ENCODE measurements around the gene GORAB.

GORAB gene

GRCh38 chr1:170562646-170563338 is 30.8 kb downstream of the GORAB start:
- no peak for TF ChIP-seq CTCF (IDR thresholded peaks at IDR 0.05; ENCODE audit: low read depth, low read length, missing control alignments)
- peak; percentile 75 for DNase-seq (ENCODE audit: extremely low read depth, low read depth)
- no peak overlapping the region for H3K4me3 ChIP-seq (replicated peaks; ENCODE audit: low read depth, low read length)

- TF ChIP-seq CTCF (IDR thresholded peaks at IDR 0.05; ENCODE audit: low read depth, low read length, missing control alignments), result no peak
- DNase-seq (ENCODE audit: extremely low read depth, low read depth), result no peak
- no peak overlapping the region for H3K4me3 ChIP-seq (replicated peaks; ENCODE audit: low read depth, low read length)
These were observed 35.2 kb downstream of the GORAB start for GRCh38 chr1:170567214-170567613.

- no peak for TF ChIP-seq CTCF (IDR thresholded peaks at IDR 0.05; ENCODE audit: low read depth, low read length, missing control alignments)
- DNase-seq (ENCODE audit: extremely low read depth, low read depth), result no peak
- H3K4me3 ChIP-seq (replicated peaks; ENCODE audit: low read depth, low read length), result no peak overlapping the region
These were observed 36.2 kb downstream of the GORAB start for GRCh38 chr1:170568197-170568596.

GRCh38 chr1:170576980-170577379 is 45.0 kb downstream of the GORAB start:
- no peak overlapping the region for H3K4me3 ChIP-seq (replicated peaks; ENCODE audit: low read depth, low read length)
- no peak for TF ChIP-seq CTCF (IDR thresholded peaks at IDR 0.05; ENCODE audit: low read depth, low read length, missing control alignments)
- DNase-seq (ENCODE audit: extremely low read depth, low read depth), result no peak

GRCh38 chr1:170578359-170578758 is 46.4 kb downstream of the GORAB start:
- H3K4me3 ChIP-seq (replicated peaks; ENCODE audit: low read depth, low read length), result no peak overlapping the region
- DNase-seq (ENCODE audit: extremely low read depth, low read depth), result no peak
- no peak for TF ChIP-seq CTCF (IDR thresholded peaks at IDR 0.05; ENCODE audit: low read depth, low read length, missing control alignments)

GRCh38 chr1:170580636-170581440 is 48.9 kb downstream of the GORAB start:
- no peak for DNase-seq (ENCODE audit: extremely low read depth, low read depth)
- H3K4me3 ChIP-seq (replicated peaks; ENCODE audit: low read depth, low read length), result no peak overlapping the region
- TF ChIP-seq CTCF (IDR thresholded peaks at IDR 0.05; ENCODE audit: low read depth, low read length, missing control alignments), result no peak

Measured in HFF-Myc (cell line).